HEK293 (cell line): ENCODE data around the gene KCP.

Experiments used
- CTCF ChIP-seq: fragments of 450-650 bp; formaldehyde crosslinking; IDR thresholded peaks from 2 replicates; pipeline ENCODE4 v1.5.1; 2016; ENCODE audit warnings: missing biosample characterization, missing genetic modification characterization
- GLIS2 ChIP-seq: fragments of 450-650 bp; formaldehyde crosslinking; IDR thresholded peaks from 2 replicates; pipeline ENCODE4 v1.5.1; 2016; ENCODE audit warnings: missing biosample characterization, missing genetic modification characterization
- HOXA7 ChIP-seq: sonication (generic); formaldehyde crosslinking; IDR thresholded peaks from 2 replicates; pipeline ENCODE4 v1.8.1; 2022; ENCODE audit warnings: missing genetic modification reagents, borderline replicate concordance
- HOXC10 ChIP-seq: sonication (generic); formaldehyde crosslinking; IDR thresholded peaks from 2 replicates; pipeline ENCODE4 v1.8.1; 2023; ENCODE audit warnings: mild to moderate bottlenecking, missing genetic modification reagents
- HOXD13 ChIP-seq: sonication (generic); formaldehyde crosslinking; IDR thresholded peaks from 2 replicates; pipeline ENCODE4 v1.8.0; 2022; ENCODE audit warnings: missing genetic modification reagents, borderline replicate concordance
- INSM2 ChIP-seq: fragments of 450-650 bp; formaldehyde crosslinking; IDR thresholded peaks from 2 replicates; pipeline ENCODE4 v1.5.1; 2016; ENCODE audit warnings: missing biosample characterization, missing genetic modification characterization
- MEIS1 ChIP-seq: sonication (generic); formaldehyde crosslinking; IDR thresholded peaks from 2 replicates; pipeline ENCODE4 v1.8.1; 2022; ENCODE audit warnings: missing genetic modification reagents, mild to moderate bottlenecking, borderline replicate concordance
- MZF1 ChIP-seq: fragments of 450-650 bp; formaldehyde crosslinking; IDR thresholded peaks from 2 replicates; pipeline ENCODE4 v1.5.1; 2017; ENCODE audit warnings: missing biosample characterization, missing genetic modification characterization, borderline replicate concordance
- OVOL3 ChIP-seq: fragments of 450-650 bp; formaldehyde crosslinking; IDR thresholded peaks from 2 replicates; pipeline ENCODE4 v1.5.1; 2016; ENCODE audit warnings: missing biosample characterization, missing genetic modification characterization
- PBX3 ChIP-seq: sonication (generic); formaldehyde crosslinking; IDR thresholded peaks from 2 replicates; pipeline ENCODE4 v1.8.1; 2022; ENCODE audit warnings: mild to moderate bottlenecking, moderate library complexity, missing genetic modification reagents
- TCF7L2 ChIP-seq: IDR thresholded peaks from 2 replicates; pipeline ENCODE4 v1.6.1; 2011; ENCODE audit warnings: low read depth, mild to moderate bottlenecking, inconsistent platforms, low read length, moderate library complexity, borderline replicate concordance
- ZBTB48 ChIP-seq: fragments of 450-650 bp; formaldehyde crosslinking; IDR thresholded peaks from 2 replicates; pipeline ENCODE4 v1.5.1; 2016; ENCODE audit warnings: missing biosample characterization, missing genetic modification characterization
- ZBTB6 ChIP-seq: fragments of 450-650 bp; formaldehyde crosslinking; IDR thresholded peaks from 2 replicates; pipeline ENCODE4 v1.5.1; 2017; ENCODE audit warnings: missing biosample characterization, missing genetic modification characterization
- ZEB2 ChIP-seq: fragments of 450-650 bp; formaldehyde crosslinking; IDR thresholded peaks from 2 replicates; pipeline ENCODE4 v1.5.1; 2016; ENCODE audit warnings: missing biosample characterization, missing genetic modification characterization
- ZNF10 ChIP-seq: fragments of 450-650 bp; formaldehyde crosslinking; IDR thresholded peaks from 2 replicates; pipeline ENCODE4 v1.5.1; 2017; ENCODE audit warnings: missing biosample characterization, missing genetic modification characterization
- ZNF140 ChIP-seq: fragments of 450-650 bp; formaldehyde crosslinking; IDR thresholded peaks from 2 replicates; pipeline ENCODE4 v1.5.1; 2016; ENCODE audit warnings: missing biosample characterization, missing genetic modification characterization
- ZNF169 ChIP-seq: fragments of 450-650 bp; formaldehyde crosslinking; IDR thresholded peaks from 2 replicates; pipeline ENCODE4 v1.5.1; 2016; ENCODE audit warnings: missing biosample characterization, missing genetic modification characterization
- ZNF18 ChIP-seq: fragments of 450-650 bp; formaldehyde crosslinking; IDR thresholded peaks from 2 replicates; pipeline ENCODE4 v1.5.1; 2016; ENCODE audit warnings: missing biosample characterization, missing genetic modification characterization
- ZNF221 ChIP-seq: fragments of 450-650 bp; formaldehyde crosslinking; IDR thresholded peaks from 2 replicates; pipeline ENCODE4 v1.5.1; 2017; ENCODE audit warnings: missing biosample characterization, missing genetic modification characterization, borderline replicate concordance
- ZNF292 ChIP-seq: fragments of 450-650 bp; formaldehyde crosslinking; IDR thresholded peaks from 2 replicates; pipeline ENCODE4 v1.5.1; 2016; ENCODE audit warnings: low read depth, missing biosample characterization, missing genetic modification characterization, borderline replicate concordance
- ZNF391 ChIP-seq: fragments of 450-650 bp; formaldehyde crosslinking; IDR thresholded peaks from 2 replicates; pipeline ENCODE4 v1.5.1; 2016; ENCODE audit warnings: low read depth, missing biosample characterization, missing genetic modification characterization, borderline replicate concordance
- ZNF530 ChIP-seq: fragments of 450-650 bp; formaldehyde crosslinking; IDR thresholded peaks from 2 replicates; pipeline ENCODE4 v1.5.1; 2016; ENCODE audit warnings: low read depth, missing biosample characterization, missing genetic modification characterization
- ZNF600 ChIP-seq: fragments of 450-650 bp; formaldehyde crosslinking; IDR thresholded peaks from 2 replicates; pipeline ENCODE4 v1.5.1; 2016; ENCODE audit warnings: missing biosample characterization, missing genetic modification characterization
- ZNF610 ChIP-seq: fragments of 450-650 bp; formaldehyde crosslinking; IDR thresholded peaks from 2 replicates; pipeline ENCODE4 v1.5.1; 2016; ENCODE audit warnings: missing biosample characterization, missing genetic modification characterization, borderline replicate concordance
- ZNF707 ChIP-seq: fragments of 450-650 bp; formaldehyde crosslinking; IDR thresholded peaks from 2 replicates; pipeline ENCODE4 v1.5.1; 2016; ENCODE audit warnings: missing biosample characterization, missing genetic modification characterization
- ZNF76 ChIP-seq: fragments of 450-650 bp; formaldehyde crosslinking; IDR thresholded peaks from 2 replicates; pipeline ENCODE4; 2016; ENCODE audit warnings: low read depth, missing biosample characterization, missing genetic modification characterization, borderline replicate concordance
- ZNF768 ChIP-seq: fragments of 450-650 bp; formaldehyde crosslinking; IDR thresholded peaks from 2 replicates; pipeline ENCODE4 v1.5.1; 2018; ENCODE audit warnings: missing biosample characterization, mild to moderate bottlenecking, missing genetic modification characterization
- ZNF777 ChIP-seq: fragments of 450-650 bp; formaldehyde crosslinking; IDR thresholded peaks from 2 replicates; pipeline ENCODE4 v1.5.1; 2017; ENCODE audit warnings: missing biosample characterization, missing genetic modification characterization, borderline replicate concordance
- ZNF791 ChIP-seq: fragments of 450-650 bp; formaldehyde crosslinking; IDR thresholded peaks from 2 replicates; pipeline ENCODE4 v1.5.1; 2016; ENCODE audit warnings: missing biosample characterization, missing genetic modification characterization
- ZNF837 ChIP-seq: fragments of 450-650 bp; formaldehyde crosslinking; IDR thresholded peaks from 2 replicates; pipeline ENCODE4 v1.5.1; 2016; ENCODE audit warnings: missing biosample characterization, missing genetic modification characterization
- ZNF843 ChIP-seq: fragments of 450-650 bp; formaldehyde crosslinking; IDR thresholded peaks from 2 replicates; pipeline ENCODE4 v1.5.1; 2016; ENCODE audit warnings: missing biosample characterization, missing genetic modification characterization
- ZSCAN5A ChIP-seq: fragments of 450-650 bp; formaldehyde crosslinking; IDR thresholded peaks from 2 replicates; pipeline ENCODE4 v1.5.1; 2016; ENCODE audit warnings: missing biosample characterization, missing genetic modification characterization

Gene KCP

GRCh38 chr7:128860158-128861073 is 50.1 kb downstream of the KCP start (continued):
- TF ChIP-seq ZEB2 (tag by site-specific recombination): no peak
- no peak for TF ChIP-seq HOXD13 (CRISPR knock-in tag)
- TF ChIP-seq ZNF10 (tag by site-specific recombination): no peak
- no peak for TF ChIP-seq ZNF76 (tag by site-specific recombination)
- TF ChIP-seq INSM2 (tag by site-specific recombination): no peak
- TF ChIP-seq ZNF391: no peak
- 0 out of 2 replicates have a peak, but pooled peaks have one; percentile 34 for TF ChIP-seq CTCF (tag by site-specific recombination)
- no peak for TF ChIP-seq ZNF837 (tag by site-specific recombination)
- TF ChIP-seq GLIS2: no peak
- TF ChIP-seq ZNF140 (tag by site-specific recombination): no peak
- no peak for TF ChIP-seq ZNF18
- TF ChIP-seq MZF1 (tag by site-specific recombination): peak; percentile 53; the same call in 1 of the 2 replicates
- TF ChIP-seq HOXC10 (CRISPR knock-in tag): no peak
- TF ChIP-seq ZNF169 (tag by site-specific recombination): no peak
- no peak for TF ChIP-seq ZBTB6 (tag by site-specific recombination)
- no peak for TF ChIP-seq ZNF610 (tag by site-specific recombination)
- no peak for TF ChIP-seq ZNF530
- TF ChIP-seq HOXA7 (CRISPR knock-in tag): no peak
- no peak for TF ChIP-seq ZNF791 (tag by site-specific recombination)
- no peak for TF ChIP-seq ZNF777 (tag by site-specific recombination)
- no peak for TF ChIP-seq ZNF221 (tag by site-specific recombination)
- 0 out of 2 replicates have a peak, but pooled peaks have one; percentile 11 for TF ChIP-seq ZNF600 (tag by site-specific recombination)
- no peak for TF ChIP-seq ZSCAN5A (tag by site-specific recombination)
- TF ChIP-seq TCF7L2: no peak
- TF ChIP-seq OVOL3 (tag by site-specific recombination): no peak
- TF ChIP-seq PBX3 (CRISPR knock-in tag): no peak
- no peak for TF ChIP-seq ZBTB48 (tag by site-specific recombination)
- TF ChIP-seq ZNF292: no peak
- no peak for TF ChIP-seq MEIS1 (CRISPR knock-in tag)
- no peak for TF ChIP-seq ZNF843 (tag by site-specific recombination)
- TF ChIP-seq ZNF768: no peak
- no peak for TF ChIP-seq ZNF707 (tag by site-specific recombination)
